Activated naive CD4-positive, alpha-beta T cell treated with anti-CD3 and anti-CD28 coated beads, Interleukin-2, amount 50 U/mL, for 24 hours (primary cell): Measurements from ENCODE around the gene FARP1.

Experiments used
- H3K27ac Mint-ChIP-seq: one replicate; pipeline ENCODE4 v1.8.0; 2021; ENCODE audit warnings: mild to moderate bottlenecking, mixed read lengths
- H3K27me3 Mint-ChIP-seq: one replicate; pipeline ENCODE4 v1.8.0; 2021; ENCODE audit warnings: mixed read lengths
- H3K36me3 Mint-ChIP-seq: one replicate; pipeline ENCODE4 v1.8.0; 2021; ENCODE audit warnings: mixed read lengths
- H3K4me1 Mint-ChIP-seq: one replicate; pipeline ENCODE4 v1.8.0; 2021; ENCODE audit warnings: mixed read lengths
- H3K4me3 Mint-ChIP-seq: one replicate; pipeline ENCODE4 v1.8.0; 2021; ENCODE audit warnings: mild to moderate bottlenecking, mixed read lengths
- H3K9me3 Mint-ChIP-seq: one replicate; pipeline ENCODE4 v1.8.0; 2021; ENCODE audit warnings: mixed read lengths

Gene FARP1

GRCh38 chr13:98466634-98467236 lies 323.8 kb downstream of the FARP1 start:
- Mint-ChIP-seq H3K27ac (peak overlapping the region; percentile 81), H3K9me3 (no peaks in the 10 kb centered on the region), H3K27me3 (no peaks in the 10 kb centered on the region), H3K4me3 (no peak overlapping the region), H3K4me1 (peaks cover 36% of the 10 kb centered on the region), H3K36me3 (peaks cover 5% of the 10 kb centered on the region)

- peaks cover 5% of the 10 kb centered on the region for H3K36me3 Mint-ChIP-seq
- H3K27me3 Mint-ChIP-seq: no peaks in the 10 kb centered on the region
- no peaks in the 10 kb centered on the region for H3K9me3 Mint-ChIP-seq
- peak overlapping the region; percentile 68 for H3K27ac Mint-ChIP-seq
- H3K4me3 Mint-ChIP-seq: no peak overlapping the region
- H3K4me1 Mint-ChIP-seq: peaks cover 38% of the 10 kb centered on the region
Measured at GRCh38 chr13:98467263-98467985, 324.5 kb downstream of the FARP1 start.

- H3K4me1 Mint-ChIP-seq: peaks cover 41% of the 10 kb centered on the region
Measured at GRCh38 chr13:98468361-98468760, 325.5 kb downstream of the FARP1 start.

GRCh38 chr13:98468929-98469328 lies 326.0 kb downstream of the FARP1 start:
- H3K27ac Mint-ChIP-seq: peak overlapping the region; percentile 27
- no peaks in the 10 kb centered on the region for H3K9me3 Mint-ChIP-seq
- no peaks in the 10 kb centered on the region for H3K27me3 Mint-ChIP-seq
- H3K36me3 Mint-ChIP-seq: peaks cover 9% of the 10 kb centered on the region
- H3K4me3 Mint-ChIP-seq: no peak overlapping the region
- H3K4me1 Mint-ChIP-seq: peaks cover 43% of the 10 kb centered on the region

More at GRCh38 chr13:98468361-98468760, 325.5 kb downstream of the FARP1 start:
- H3K36me3 Mint-ChIP-seq: peaks cover 8% of the 10 kb centered on the region
- no peak overlapping the region for H3K4me3 Mint-ChIP-seq
- no peaks in the 10 kb centered on the region for H3K27me3 Mint-ChIP-seq
- H3K27ac Mint-ChIP-seq: peak overlapping the region; percentile 66
- H3K9me3 Mint-ChIP-seq: no peaks in the 10 kb centered on the region

DNA sequence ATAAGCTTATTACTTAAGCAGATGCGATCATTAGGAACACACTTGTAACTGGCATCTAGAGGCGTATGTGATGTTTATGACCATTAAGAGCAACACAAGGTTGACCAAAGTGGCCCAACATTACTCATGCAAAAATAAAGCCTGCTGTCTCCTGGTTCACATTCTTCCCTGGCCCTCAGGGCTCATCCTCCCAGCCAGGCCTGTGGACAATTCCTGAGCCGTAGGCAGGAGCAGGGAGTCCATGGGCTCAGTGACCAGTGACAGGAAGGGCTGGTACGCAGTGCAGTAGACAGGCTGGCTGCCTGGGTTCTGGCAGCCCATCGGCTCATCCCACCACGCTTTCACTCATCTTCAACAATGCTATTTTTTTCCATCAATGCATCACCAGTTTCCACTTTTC lies 328.0 kb downstream of the FARP1 start:
- peak overlapping the region; percentile 51 for H3K27ac Mint-ChIP-seq
- H3K36me3 Mint-ChIP-seq: peaks cover 10% of the 10 kb centered on the region
- H3K4me1 Mint-ChIP-seq: peaks cover 47% of the 10 kb centered on the region
- H3K27me3 Mint-ChIP-seq: no peaks in the 10 kb centered on the region
- H3K9me3 Mint-ChIP-seq: no peaks in the 10 kb centered on the region
- H3K4me3 Mint-ChIP-seq: no peak overlapping the region

- no peaks in the 10 kb centered on the region for H3K9me3 Mint-ChIP-seq
- H3K4me1 Mint-ChIP-seq: peaks cover 51% of the 10 kb centered on the region
- no peak overlapping the region for H3K4me3 Mint-ChIP-seq
- H3K27me3 Mint-ChIP-seq: no peaks in the 10 kb centered on the region
- H3K27ac Mint-ChIP-seq: peak overlapping the region; percentile 84
- H3K36me3 Mint-ChIP-seq: peaks cover 10% of the 10 kb centered on the region
Measured at GRCh38 chr13:98471934-98472333, 329.0 kb downstream of the FARP1 start.

DNA sequence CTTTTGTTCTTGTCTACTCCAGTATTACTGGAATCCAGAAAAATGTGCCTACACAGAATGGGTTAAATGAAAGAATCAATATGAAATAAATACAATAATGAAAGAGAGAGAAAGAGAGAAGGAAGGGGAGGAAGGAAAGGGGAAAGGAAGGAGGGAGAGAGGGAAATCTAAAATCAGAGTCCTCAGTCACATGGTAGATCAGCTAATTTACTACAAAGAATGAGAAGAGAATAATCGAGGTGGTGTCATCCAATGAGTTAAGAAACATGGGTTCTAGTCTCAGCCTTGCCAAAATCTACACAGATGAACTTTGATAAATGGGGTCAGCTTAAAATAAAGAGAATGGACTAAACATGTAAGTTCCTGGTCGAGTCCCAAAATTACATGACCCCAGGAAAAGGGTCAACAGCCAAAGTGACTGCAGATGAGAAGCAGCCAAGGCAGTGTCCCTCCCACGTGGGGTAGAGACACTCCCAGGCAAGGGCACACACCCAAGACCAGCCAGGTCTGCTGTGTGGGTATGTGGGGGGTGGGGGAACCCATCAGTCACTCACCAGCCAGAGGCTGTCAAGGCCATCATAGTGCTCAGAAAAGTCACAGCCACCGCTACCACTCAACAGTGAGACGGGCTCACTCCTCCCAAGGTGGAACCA lies 330.4 kb downstream of the FARP1 start:
- H3K9me3 Mint-ChIP-seq: no peaks in the 10 kb centered on the region
- peak overlapping the region; percentile 88 for H3K27ac Mint-ChIP-seq
- no peak overlapping the region for H3K4me3 Mint-ChIP-seq
- H3K36me3 Mint-ChIP-seq: peaks cover 12% of the 10 kb centered on the region
- H3K4me1 Mint-ChIP-seq: peaks cover 51% of the 10 kb centered on the region
- H3K27me3 Mint-ChIP-seq: no peaks in the 10 kb centered on the region

DNA sequence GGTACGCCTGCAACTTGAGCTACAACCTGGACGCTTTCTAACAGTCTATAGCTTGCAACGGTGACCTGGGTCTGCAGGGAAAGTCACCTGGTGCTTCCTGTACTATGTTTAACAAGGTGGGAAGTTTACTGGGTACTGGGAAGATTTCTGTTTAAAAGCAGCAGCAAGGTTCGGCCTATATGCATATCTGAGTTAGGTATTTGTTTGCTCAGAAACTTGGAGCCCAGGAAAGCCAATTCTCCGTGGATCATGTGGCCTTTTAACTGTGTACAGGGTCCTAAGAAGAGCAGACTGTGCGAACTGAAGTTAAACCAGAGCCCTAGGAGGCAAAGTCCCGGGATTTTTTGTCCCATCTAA lies 330.9 kb downstream of the FARP1 start:
- H3K36me3 Mint-ChIP-seq: peaks cover 12% of the 10 kb centered on the region
- H3K9me3 Mint-ChIP-seq: no peaks in the 10 kb centered on the region
- no peak overlapping the region for H3K4me3 Mint-ChIP-seq
- H3K4me1 Mint-ChIP-seq: peaks cover 55% of the 10 kb centered on the region
- H3K27me3 Mint-ChIP-seq: no peaks in the 10 kb centered on the region
- peak overlapping the region; percentile 46 for H3K27ac Mint-ChIP-seq

GRCh38 chr13:98474292-98474691 lies 331.4 kb downstream of the FARP1 start:
- H3K4me3 Mint-ChIP-seq: no peak overlapping the region
- H3K4me1 Mint-ChIP-seq: peaks cover 60% of the 10 kb centered on the region
- no peaks in the 10 kb centered on the region for H3K27me3 Mint-ChIP-seq
- H3K27ac Mint-ChIP-seq: no peak overlapping the region
- peaks cover 13% of the 10 kb centered on the region for H3K36me3 Mint-ChIP-seq
- no peaks in the 10 kb centered on the region for H3K9me3 Mint-ChIP-seq

DNA sequence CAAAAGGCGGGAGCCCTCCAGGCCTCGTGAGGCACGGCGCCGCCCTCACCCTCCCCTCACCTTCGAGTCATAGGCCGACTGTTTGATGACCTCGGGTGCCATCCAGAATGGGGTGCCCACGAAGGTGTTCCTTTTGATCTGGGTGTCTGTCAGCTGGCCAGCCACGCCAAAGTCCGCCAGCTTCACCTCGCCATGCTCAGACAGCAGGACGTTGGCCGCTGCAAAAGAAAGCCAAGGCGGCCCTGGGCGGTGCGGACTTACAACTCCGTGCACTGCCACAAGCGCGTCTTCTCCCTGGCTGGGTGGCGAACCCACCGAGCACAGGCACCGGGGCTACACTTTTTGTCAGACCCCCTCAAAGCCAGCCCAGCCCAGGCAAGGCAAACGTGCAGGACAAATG lies 331.9 kb downstream of the FARP1 start:
- H3K36me3 Mint-ChIP-seq: peaks cover 13% of the 10 kb centered on the region

DNA sequence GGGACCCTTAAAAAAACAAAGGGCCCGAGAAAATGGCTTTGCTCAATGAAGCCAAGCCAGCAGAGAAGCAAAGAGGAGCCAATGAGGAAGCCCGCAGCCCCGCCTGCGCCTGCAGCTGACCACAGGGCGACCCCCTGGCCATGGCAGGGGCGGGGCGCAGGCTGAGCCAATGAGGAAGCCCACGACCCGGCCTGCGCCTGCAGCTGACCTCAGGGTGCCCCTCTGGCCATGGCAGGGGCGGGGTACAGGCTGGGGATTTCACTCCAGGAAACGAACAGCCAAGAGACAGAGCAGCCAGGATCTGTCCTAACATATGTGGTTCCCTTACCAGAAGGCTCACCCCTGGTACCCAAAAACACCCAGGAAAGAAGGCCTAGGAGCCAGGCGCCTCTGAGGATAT lies 332.6 kb downstream of the FARP1 start:
- Mint-ChIP-seq H3K9me3 (no peaks in the 10 kb centered on the region), H3K27ac (no peak overlapping the region), H3K27me3 (no peaks in the 10 kb centered on the region), H3K4me1 (peaks cover 67% of the 10 kb centered on the region), H3K4me3 (no peak overlapping the region), H3K36me3 (peaks cover 13% of the 10 kb centered on the region)

More for the DNA sequence above, 331.9 kb downstream of the FARP1 start:
- H3K27ac Mint-ChIP-seq: no peak overlapping the region
- no peaks in the 10 kb centered on the region for H3K9me3 Mint-ChIP-seq
- H3K4me3 Mint-ChIP-seq: no peak overlapping the region
- H3K4me1 Mint-ChIP-seq: peaks cover 65% of the 10 kb centered on the region
- no peaks in the 10 kb centered on the region for H3K27me3 Mint-ChIP-seq

- H3K4me1 Mint-ChIP-seq: peaks cover 72% of the 10 kb centered on the region
- peak overlapping the region; percentile 87 for H3K4me3 Mint-ChIP-seq
- no peaks in the 10 kb centered on the region for H3K27me3 Mint-ChIP-seq
- H3K27ac Mint-ChIP-seq: peak overlapping the region; percentile 98
- H3K9me3 Mint-ChIP-seq: no peaks in the 10 kb centered on the region
- peaks cover 15% of the 10 kb centered on the region for H3K36me3 Mint-ChIP-seq
Measured at GRCh38 chr13:98476106-98476505, 333.2 kb downstream of the FARP1 start.

DNA sequence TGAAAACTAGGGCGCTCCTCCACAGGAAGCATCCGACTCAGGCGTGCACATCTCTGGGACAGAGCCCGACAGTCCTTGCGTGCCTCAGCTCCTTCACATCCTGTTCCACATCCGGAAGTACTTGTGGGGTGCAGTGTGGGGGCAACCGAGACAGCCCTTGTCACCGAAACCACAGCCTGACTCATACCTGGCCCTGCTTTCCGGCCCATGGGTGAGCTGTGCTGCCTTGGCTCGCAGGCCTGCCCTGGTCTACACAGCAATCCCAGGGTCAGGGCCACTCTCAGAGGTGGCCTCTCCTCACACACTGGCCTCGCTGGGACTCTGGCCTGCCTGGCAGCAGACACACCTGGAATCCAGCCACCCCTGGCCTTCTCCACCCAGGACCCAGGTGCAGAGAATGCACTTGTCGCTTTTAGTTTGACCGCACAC lies 333.7 kb downstream of the FARP1 start:
- H3K4me1 Mint-ChIP-seq: peaks cover 72% of the 10 kb centered on the region
- H3K27me3 Mint-ChIP-seq: no peaks in the 10 kb centered on the region
- H3K9me3 Mint-ChIP-seq: no peaks in the 10 kb centered on the region
- H3K4me3 Mint-ChIP-seq: peak overlapping the region; percentile 87
- peak overlapping the region; percentile 98 for H3K27ac Mint-ChIP-seq
- H3K36me3 Mint-ChIP-seq: peaks cover 16% of the 10 kb centered on the region

- H3K9me3 Mint-ChIP-seq: no peaks in the 10 kb centered on the region
- H3K4me1 Mint-ChIP-seq: peaks cover 62% of the 10 kb centered on the region
- H3K27me3 Mint-ChIP-seq: no peaks in the 10 kb centered on the region
- peaks cover 9% of the 10 kb centered on the region for H3K36me3 Mint-ChIP-seq
- H3K4me3 Mint-ChIP-seq: peak overlapping the region; percentile 62
- peak overlapping the region; percentile 88 for H3K27ac Mint-ChIP-seq
Measured at GRCh38 chr13:98478189-98479129, 335.6 kb downstream of the FARP1 start.

DNA sequence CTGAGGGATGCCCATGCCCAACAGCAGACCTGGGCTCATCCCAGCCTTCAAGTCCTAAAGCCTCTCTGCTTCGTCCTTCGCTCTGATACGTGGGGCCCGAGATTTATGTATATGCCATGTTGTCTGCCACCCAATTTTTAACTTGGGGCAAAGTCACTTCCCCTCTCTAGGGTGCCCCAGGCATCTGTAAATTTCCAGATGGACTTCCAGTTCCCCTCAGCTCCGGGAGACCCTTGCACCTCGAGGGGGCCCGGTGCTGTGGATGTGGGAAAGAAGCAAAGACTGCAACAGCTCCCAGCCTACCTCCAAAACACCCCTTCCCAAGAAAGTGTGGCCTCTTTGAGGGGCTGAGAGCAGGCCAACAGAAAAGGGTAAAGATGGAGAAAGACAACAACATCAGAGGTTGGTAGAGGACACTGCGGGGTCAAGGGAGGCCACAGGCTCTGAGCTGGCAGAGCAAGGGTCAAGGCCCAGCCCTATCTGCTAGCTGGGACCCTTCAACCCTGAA lies 336.7 kb downstream of the FARP1 start:
- Mint-ChIP-seq H3K27me3 (no peaks in the 10 kb centered on the region), H3K4me3 (no peak overlapping the region), H3K36me3 (peaks cover 6% of the 10 kb centered on the region), H3K9me3 (no peaks in the 10 kb centered on the region), H3K4me1 (peaks cover 66% of the 10 kb centered on the region), H3K27ac (peak overlapping the region; percentile 46)
